H9 (cell line): ENCODE measurements around the gene ART4. TPM values are rescaled to one million over a fixed set of nuclear protein-coding genes. Genes with fewer than 3 reads are reported as not detected.

Experiments used
- DNase-seq: peaks from one replicate; pipeline ENCODE4 v3.0.0-alpha.2; 2017
- H2AFZ ChIP-seq: one replicate; pipeline ENCODE4 v1.6.1; 2013; ENCODE audit warnings: mild to moderate bottlenecking, low read length, control low read depth, moderate library complexity
- H2AK5ac ChIP-seq: 2 replicates; pipeline ENCODE4 v1.6.1; 2013; ENCODE audit warnings: low read length, control low read depth, mixed read lengths; ENCODE audit not compliant: insufficient read length
- H2BK120ac ChIP-seq: one replicate; pipeline ENCODE4 v1.6.1; 2013; ENCODE audit warnings: low read depth, mild to moderate bottlenecking, low read length, control low read depth, inconsistent platforms; ENCODE audit not compliant: poor library complexity, severe bottlenecking
- H2BK12ac ChIP-seq: 2 replicates; pipeline ENCODE4 v1.6.1; 2013; ENCODE audit warnings: low read length, control low read depth, mixed read lengths, low read depth; ENCODE audit not compliant: insufficient read length
- H2BK15ac ChIP-seq: 2 replicates; pipeline ENCODE4 v1.6.1; 2013; ENCODE audit warnings: low read depth, low read length, control low read depth
- H2BK20ac ChIP-seq: one replicate; pipeline ENCODE4 v1.6.1; 2013; ENCODE audit warnings: low read depth, mild to moderate bottlenecking, low read length, control low read depth, inconsistent platforms; ENCODE audit not compliant: poor library complexity, severe bottlenecking
- H2BK5ac ChIP-seq: 2 replicates; pipeline ENCODE4 v1.6.1; 2013; ENCODE audit warnings: low read length, control low read depth, mixed read lengths; ENCODE audit not compliant: insufficient read length
- H3K14ac ChIP-seq: 2 replicates; pipeline ENCODE4 v1.6.1; 2013; ENCODE audit warnings: low read length, control low read depth; ENCODE audit not compliant: insufficient read depth
- H3K18ac ChIP-seq: 2 replicates; pipeline ENCODE4 v1.6.1; 2013; ENCODE audit warnings: low read depth, mild to moderate bottlenecking, mixed read lengths, low read length, control low read depth; ENCODE audit not compliant: insufficient read length
- H3K23ac ChIP-seq: 2 replicates; pipeline ENCODE4 v1.6.1; 2013; ENCODE audit warnings: low read length, control low read depth, mixed read lengths, low read depth; ENCODE audit not compliant: insufficient read length
- H3K23me2 ChIP-seq: 2 replicates; pipeline ENCODE4 v1.6.1; 2013; ENCODE audit warnings: low read depth, mild to moderate bottlenecking, mixed read lengths, low read length, control low read depth; ENCODE audit not compliant: insufficient read length, poor library complexity, severe bottlenecking
- H3K27ac ChIP-seq: 2 replicates; pipeline ENCODE4 v1.5.1; 2013; ENCODE audit warnings: low read length, control low read depth, mixed read lengths, low read depth; ENCODE audit not compliant: insufficient read length
- H3K27me3 ChIP-seq: 2 replicates; pipeline ENCODE4 v1.6.1; 2013; ENCODE audit warnings: low read length, control low read depth, inconsistent platforms; ENCODE audit not compliant: insufficient read depth
- H3K4ac ChIP-seq: 2 replicates; pipeline ENCODE4 v1.6.1; 2013; ENCODE audit warnings: low read depth, mild to moderate bottlenecking, control low read depth, inconsistent platforms, low read length, moderate library complexity
- H3K4me1 ChIP-seq: 2 replicates; pipeline ENCODE4 v1.6.1; 2013; ENCODE audit warnings: low read length, control low read depth, inconsistent platforms; ENCODE audit not compliant: insufficient read depth
- H3K4me2 ChIP-seq: 2 replicates; pipeline ENCODE4 v1.6.1; 2013; ENCODE audit warnings: low read length, control low read depth, mixed read lengths; ENCODE audit not compliant: insufficient read length, insufficient read depth
- H3K56ac ChIP-seq: 2 replicates; pipeline ENCODE4 v1.6.1; 2013; ENCODE audit warnings: low read depth, mild to moderate bottlenecking, mixed read lengths, low read length, control low read depth; ENCODE audit not compliant: insufficient read length
- H3K79me1 ChIP-seq: 2 replicates; pipeline ENCODE4 v1.6.1; 2013; ENCODE audit warnings: low read depth, mild to moderate bottlenecking, moderate library complexity, low read length, control low read depth, inconsistent platforms; ENCODE audit not compliant: insufficient read depth, poor library complexity, severe bottlenecking
- H3K79me2 ChIP-seq: 2 replicates; pipeline ENCODE4 v1.6.1; 2013; ENCODE audit warnings: low read length, control low read depth, inconsistent platforms; ENCODE audit not compliant: insufficient read depth
- H3K9ac ChIP-seq: 2 replicates; pipeline ENCODE4 v1.6.1; 2013; ENCODE audit warnings: low read length, control low read depth, mixed read lengths; ENCODE audit not compliant: insufficient read length; ENCODE audit errors: extremely low read depth
- H3K9me3 ChIP-seq: one replicate; pipeline ENCODE4 v1.6.1; 2013; ENCODE audit warnings: low read depth, low read length, inconsistent platforms; ENCODE audit not compliant: control insufficient read depth
- H3T11ph ChIP-seq: one replicate; pipeline ENCODE4 v1.6.1; 2013; ENCODE audit warnings: mild to moderate bottlenecking, low read length, control low read depth, inconsistent platforms
- H4K20me1 ChIP-seq: one replicate; pipeline ENCODE4 v1.6.1; 2013; ENCODE audit not compliant: control insufficient read depth, insufficient read length, insufficient read depth
- H4K5ac ChIP-seq: 2 replicates; pipeline ENCODE4 v1.6.1; 2013; ENCODE audit warnings: low read depth, mild to moderate bottlenecking, mixed read lengths, low read length, control low read depth; ENCODE audit not compliant: insufficient read length
- H4K8ac ChIP-seq: replicated peaks from 2 replicates; pipeline ENCODE4 v1.6.1; 2013; ENCODE audit warnings: low read length, control low read depth, mixed read lengths, low read depth; ENCODE audit not compliant: insufficient read length
- H4K91ac ChIP-seq: 2 replicates; pipeline ENCODE4 v1.6.1; 2013; ENCODE audit warnings: low read depth, mild to moderate bottlenecking, moderate library complexity, mixed read lengths, low read length, control low read depth; ENCODE audit not compliant: insufficient read length
- H3K27ac Mint-ChIP-seq, 3 experiments: 2 replicates in 2 of 3; 3 replicates in 1 of 3; pipeline ENCODE4 v1.8.0; 2020 to 2021; ENCODE audit warnings: mixed read lengths in 3 of 3, mild to moderate bottlenecking in 1 of 3, moderate library complexity in 1 of 3
- H3K27me3 Mint-ChIP-seq: 2 replicates; pipeline ENCODE4 v1.8.0; 2021; ENCODE audit warnings: low read depth, mild to moderate bottlenecking, moderate library complexity, mixed read lengths
- H3K36me3 Mint-ChIP-seq, 3 experiments: 2 replicates in 2 of 3; 3 replicates in 1 of 3; pipeline ENCODE4 v1.8.0; 2020 to 2021; ENCODE audit warnings: low read depth in 3 of 3, mixed read lengths in 3 of 3; ENCODE audit not compliant: insufficient read depth in 1 of 3
- H3K4me1 Mint-ChIP-seq, 2 experiments: 2 replicates each; pipeline ENCODE4 v1.8.0; 2020; ENCODE audit warnings: mixed read lengths in 2 of 2
- H3K4me3 Mint-ChIP-seq, 2 experiments: 2 replicates in 1 of 2; 3 replicates in 1 of 2; pipeline ENCODE4 v1.8.0; 2020 to 2021; ENCODE audit warnings: mild to moderate bottlenecking in 2 of 2, mixed read lengths in 2 of 2, moderate library complexity in 1 of 2
- H3K9me3 Mint-ChIP-seq, 2 experiments: 2 replicates in 1 of 2; 3 replicates in 1 of 2; pipeline ENCODE4 v1.8.0; 2020; ENCODE audit warnings: mild to moderate bottlenecking in 2 of 2, mixed read lengths in 2 of 2, moderate library complexity in 1 of 2
- WGBS: extraction: QIAGEN DNeasy Blood & Tissue Kit; methylation state at CpG from one replicate; pipeline ENCODE4 v1.1.7; 2013; ENCODE audit warnings: missing lambda C conversion rate, low lambda C conversion rate, mixed read lengths; ENCODE audit not compliant: insufficient read length; ENCODE audit errors: extremely low coverage; 5-methylcytosine and 5-hydroxymethylcytosine counted together
- total RNA-seq: library from RNA; stranded (reverse); gene quantifications from 2 replicates; pipeline ENCODE4 v1.2.1, GENCODE V29; 2021
- TF ChIP-seq, protein P1 (sequence below): fragments of 200-600 bp; sonication (generic); conservative IDR thresholded peaks from 3 replicates; pipeline ENCODE4 v1.8.0; 2021; ENCODE audit warnings: antibody characterized with exemption, mild to moderate bottlenecking

ART4 gene
- total RNA-seq, 1 experiment from 2014 or later: not detected

DNA sequence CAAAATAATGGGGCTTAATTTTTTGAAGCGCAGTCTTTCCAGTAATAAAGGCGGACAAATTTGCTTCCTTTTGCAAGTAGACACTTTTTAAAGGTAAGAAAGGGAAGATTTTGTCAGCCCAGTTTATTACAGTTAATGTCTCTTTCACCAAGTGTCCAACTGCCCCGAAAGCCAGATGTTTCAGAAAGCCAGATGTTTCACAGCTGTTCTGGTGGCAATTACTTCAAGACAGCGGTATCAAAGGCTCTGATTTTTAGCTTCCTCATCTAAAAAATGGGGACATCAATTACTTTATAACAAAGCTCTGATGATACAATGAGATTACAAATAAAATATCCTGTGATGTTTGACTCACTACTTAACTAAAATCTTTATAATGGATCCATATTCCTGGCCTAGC lies 41.1 kb downstream of the ART4 start:
- Histone ChIP-seq H3K9ac (peak overlapping the region; percentile 41), H3K4ac (no peak overlapping the region), H3K56ac (no peak overlapping the region), H3K23me2 (no peaks in the 10 kb centered on the region), H3K14ac (no peak overlapping the region), H4K91ac (no peak overlapping the region), H3K27ac (no peak overlapping the region), H3K9me3 (no peaks in the 10 kb centered on the region), H4K5ac (no peak overlapping the region), H3K27me3 (no peaks in the 10 kb centered on the region), H4K8ac (no peak overlapping the region), H3K4me2 (peak overlapping the region; percentile 85), H3K18ac (no peak overlapping the region), H3K23ac (no peak overlapping the region), H2BK120ac (no peak overlapping the region), H2AK5ac (no peak overlapping the region), H3K4me1 (no peaks in the 10 kb centered on the region), H2AFZ (no peak overlapping the region), H3K79me1 (peaks cover 3% of the 10 kb centered on the region), H2BK15ac (no peak overlapping the region), H2BK5ac (no peak overlapping the region), H4K20me1 (no peaks in the 10 kb centered on the region), H2BK12ac (no peak overlapping the region), H3T11ph (no peak overlapping the region), H2BK20ac (no peak overlapping the region), H3K79me2 (peaks cover 18% of the 10 kb centered on the region)
- no peak for DNase-seq
- peaks cover 7 to 18% of the 10 kb centered on the region in 2 experiments; a peak in 3 of 4 replicates for H3K4me1 Mint-ChIP-seq
- H3K27me3 Mint-ChIP-seq: no peaks in the 10 kb centered on the region
- peaks cover 7 to 35% (median 27%) of the 10 kb centered on the region in 3 experiments; a peak in 5 of 7 replicates for H3K36me3 Mint-ChIP-seq
- H3K9me3 Mint-ChIP-seq: no peaks in the 10 kb centered on the region
- H3K4me3 Mint-ChIP-seq: no peak overlapping the region
- TF ChIP-seq, protein P1, sequence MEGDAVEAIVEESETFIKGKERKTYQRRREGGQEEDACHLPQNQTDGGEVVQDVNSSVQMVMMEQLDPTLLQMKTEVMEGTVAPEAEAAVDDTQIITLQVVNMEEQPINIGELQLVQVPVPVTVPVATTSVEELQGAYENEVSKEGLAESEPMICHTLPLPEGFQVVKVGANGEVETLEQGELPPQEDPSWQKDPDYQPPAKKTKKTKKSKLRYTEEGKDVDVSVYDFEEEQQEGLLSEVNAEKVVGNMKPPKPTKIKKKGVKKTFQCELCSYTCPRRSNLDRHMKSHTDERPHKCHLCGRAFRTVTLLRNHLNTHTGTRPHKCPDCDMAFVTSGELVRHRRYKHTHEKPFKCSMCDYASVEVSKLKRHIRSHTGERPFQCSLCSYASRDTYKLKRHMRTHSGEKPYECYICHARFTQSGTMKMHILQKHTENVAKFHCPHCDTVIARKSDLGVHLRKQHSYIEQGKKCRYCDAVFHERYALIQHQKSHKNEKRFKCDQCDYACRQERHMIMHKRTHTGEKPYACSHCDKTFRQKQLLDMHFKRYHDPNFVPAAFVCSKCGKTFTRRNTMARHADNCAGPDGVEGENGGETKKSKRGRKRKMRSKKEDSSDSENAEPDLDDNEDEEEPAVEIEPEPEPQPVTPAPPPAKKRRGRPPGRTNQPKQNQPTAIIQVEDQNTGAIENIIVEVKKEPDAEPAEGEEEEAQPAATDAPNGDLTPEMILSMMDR: no peak
- no peak overlapping the region for H3K27ac Mint-ChIP-seq
- no CpG with 5 or more reads among the region's 4 CpGs for WGBS
